ENCODE measurements around the gene TAF1B. TPM values are rescaled to one million over a fixed set of nuclear protein-coding genes. Genes with fewer than 3 reads are reported as not detected.
A peak's percentile ranks its signal among the peaks of the same experiment; 100 is the strongest.

The TAF1B gene
- total RNA-seq, 2 donors from 2014 or later, result 29.8 to 41.1 TPM

DNA sequence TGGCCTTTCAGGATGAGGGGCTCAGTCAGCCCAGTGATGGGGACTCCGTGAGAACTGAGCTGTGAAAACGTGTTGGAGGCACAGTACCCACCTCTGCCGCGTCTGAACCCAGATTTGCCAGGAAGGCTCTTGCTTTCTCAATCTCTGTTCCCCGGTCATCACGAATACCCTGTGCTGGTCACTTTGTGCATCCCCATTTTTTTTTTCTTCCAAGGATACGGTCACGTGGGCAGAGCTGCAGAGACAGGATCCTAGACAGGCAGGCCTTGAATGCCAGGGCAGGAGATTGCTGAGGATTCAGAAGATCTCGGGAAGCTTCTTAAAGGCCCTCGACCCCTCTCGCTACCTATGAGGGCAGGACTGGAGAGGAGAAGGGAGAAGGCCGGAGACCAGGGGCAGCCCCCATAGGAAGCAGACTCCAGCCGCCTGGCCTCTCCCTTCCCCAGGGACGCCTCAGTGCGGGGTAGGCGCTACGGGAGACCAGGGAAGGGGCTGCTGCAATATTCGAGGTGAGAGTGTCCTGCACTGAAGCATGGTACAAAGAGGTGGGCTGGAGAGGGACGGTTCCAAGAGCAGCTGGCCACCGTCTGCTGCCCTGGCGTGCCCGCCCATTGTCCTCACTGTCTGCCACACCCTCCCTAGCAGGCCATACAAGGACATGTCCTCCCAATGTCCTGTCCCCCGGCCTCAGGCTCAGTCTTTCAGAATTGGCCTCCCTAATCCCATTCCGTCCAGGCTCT is 29.0 kb upstream of the TAF1B start:
- ATAC-seq (replicated peaks), result peak; percentile 6
- Mint-ChIP-seq H3K4me3 (peak overlapping the region; percentile 10), H3K27me3 (peaks cover 3% of the 10 kb centered on the region), H3K36me3 (ENCODE audit: low read depth) (no peaks in the 10 kb centered on the region), H3K9me3 (no peaks in the 10 kb centered on the region), H3K27ac (peak overlapping the region; percentile 84), H3K4me1 (peaks cover 4% of the 10 kb centered on the region)

DNA sequence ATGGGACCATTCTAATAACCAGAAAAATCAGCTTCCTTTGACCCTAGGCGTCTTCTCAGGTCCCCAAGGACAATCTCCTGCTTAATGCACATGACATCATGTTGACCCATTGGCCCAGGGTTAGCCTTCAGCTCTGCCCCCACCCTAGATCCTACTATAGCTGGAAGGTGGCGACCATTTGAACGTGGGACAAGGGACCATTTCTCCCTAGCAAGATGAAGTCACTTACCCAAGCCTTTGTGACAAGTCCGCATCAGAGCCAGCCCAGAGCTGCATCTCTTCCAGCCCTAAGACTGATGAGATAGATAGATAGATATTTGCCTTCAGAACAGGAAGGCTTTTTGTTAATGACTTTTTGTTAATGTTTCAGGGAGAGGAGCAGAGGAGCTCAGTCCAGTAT is 28.2 kb upstream of the TAF1B start:
- H3K27ac Mint-ChIP-seq, result no peak overlapping the region
- H3K4me1 Mint-ChIP-seq, result peaks cover 4% of the 10 kb centered on the region
- H3K4me3 Mint-ChIP-seq, result no peak overlapping the region
- no peak for ATAC-seq (replicated peaks)
- H3K27me3 Mint-ChIP-seq, result peaks cover 3% of the 10 kb centered on the region
- H3K9me3 Mint-ChIP-seq, result no peaks in the 10 kb centered on the region
- no peaks in the 10 kb centered on the region for H3K36me3 Mint-ChIP-seq (ENCODE audit: low read depth)

GRCh38 chr2:9815844-9816279 is 27.4 kb upstream of the TAF1B start:
- peaks cover 4% of the 10 kb centered on the region for H3K4me1 Mint-ChIP-seq
- peak overlapping the region; percentile 21 for H3K4me3 Mint-ChIP-seq
- H3K27ac Mint-ChIP-seq, result peak overlapping the region; percentile 75
- H3K27me3 Mint-ChIP-seq, result peaks cover 3% of the 10 kb centered on the region
- H3K36me3 Mint-ChIP-seq (ENCODE audit: low read depth), result no peaks in the 10 kb centered on the region
- no peaks in the 10 kb centered on the region for H3K9me3 Mint-ChIP-seq
- no peak for ATAC-seq (replicated peaks)

DNA sequence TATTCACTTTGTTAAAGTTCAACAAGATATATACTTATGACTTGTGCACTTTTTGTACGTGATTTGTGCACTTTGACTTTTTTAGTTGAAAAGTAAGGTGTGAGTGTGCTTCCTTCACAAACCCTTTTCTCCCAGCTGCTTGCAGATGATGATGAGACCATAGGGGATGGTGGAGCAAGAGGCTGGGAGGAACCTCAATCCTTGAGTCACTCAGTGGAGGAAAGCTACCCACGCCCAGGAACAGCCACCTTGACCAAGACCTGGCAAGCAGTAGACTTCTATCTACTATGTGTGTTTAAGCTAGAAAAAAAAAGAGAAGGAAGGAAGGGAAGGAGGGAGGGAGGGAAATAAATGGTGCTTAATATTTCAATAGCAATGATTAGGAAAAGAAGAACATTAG is 25.2 kb upstream of the TAF1B start:
- Mint-ChIP-seq H3K9me3 (no peaks in the 10 kb centered on the region), H3K27ac (no peak overlapping the region), H3K27me3 (peaks cover 3% of the 10 kb centered on the region), H3K36me3 (ENCODE audit: low read depth) (no peaks in the 10 kb centered on the region), H3K4me1 (peaks cover 4% of the 10 kb centered on the region), H3K4me3 (no peak overlapping the region)
- no peak for ATAC-seq (replicated peaks)

DNA sequence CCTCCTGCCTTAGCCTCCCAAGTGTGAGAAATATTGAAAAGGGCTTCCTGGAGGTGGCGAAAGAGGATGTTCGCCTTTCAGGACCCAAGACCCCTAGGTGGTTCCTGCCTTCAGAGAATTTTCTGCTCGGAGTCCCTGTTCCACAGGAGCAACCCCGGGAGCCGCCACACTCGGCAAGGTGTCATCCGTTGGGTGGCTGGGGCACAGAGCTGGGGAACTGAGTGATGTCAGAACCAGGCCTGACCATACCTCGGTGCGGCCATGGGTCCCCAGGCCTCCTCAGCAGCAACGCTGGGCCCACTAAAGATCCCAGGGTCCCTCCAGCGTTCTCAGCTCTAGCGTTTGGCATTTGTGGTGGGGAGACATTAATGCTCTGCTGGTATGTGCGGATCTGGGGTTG is 23.7 kb upstream of the TAF1B start:
- H3K9me3 Mint-ChIP-seq, result no peaks in the 10 kb centered on the region
- H3K27ac Mint-ChIP-seq, result no peak overlapping the region
- H3K36me3 Mint-ChIP-seq (ENCODE audit: low read depth), result no peaks in the 10 kb centered on the region
- H3K4me3 Mint-ChIP-seq, result no peak overlapping the region
- H3K27me3 Mint-ChIP-seq, result no peaks in the 10 kb centered on the region
- H3K4me1 Mint-ChIP-seq, result peaks cover 4% of the 10 kb centered on the region
- ATAC-seq (replicated peaks), result no peak

GRCh38 chr2:9820020-9820973 is 23.0 kb upstream of the TAF1B start:
- Mint-ChIP-seq H3K27ac (no peak overlapping the region), H3K9me3 (no peaks in the 10 kb centered on the region)

DNA sequence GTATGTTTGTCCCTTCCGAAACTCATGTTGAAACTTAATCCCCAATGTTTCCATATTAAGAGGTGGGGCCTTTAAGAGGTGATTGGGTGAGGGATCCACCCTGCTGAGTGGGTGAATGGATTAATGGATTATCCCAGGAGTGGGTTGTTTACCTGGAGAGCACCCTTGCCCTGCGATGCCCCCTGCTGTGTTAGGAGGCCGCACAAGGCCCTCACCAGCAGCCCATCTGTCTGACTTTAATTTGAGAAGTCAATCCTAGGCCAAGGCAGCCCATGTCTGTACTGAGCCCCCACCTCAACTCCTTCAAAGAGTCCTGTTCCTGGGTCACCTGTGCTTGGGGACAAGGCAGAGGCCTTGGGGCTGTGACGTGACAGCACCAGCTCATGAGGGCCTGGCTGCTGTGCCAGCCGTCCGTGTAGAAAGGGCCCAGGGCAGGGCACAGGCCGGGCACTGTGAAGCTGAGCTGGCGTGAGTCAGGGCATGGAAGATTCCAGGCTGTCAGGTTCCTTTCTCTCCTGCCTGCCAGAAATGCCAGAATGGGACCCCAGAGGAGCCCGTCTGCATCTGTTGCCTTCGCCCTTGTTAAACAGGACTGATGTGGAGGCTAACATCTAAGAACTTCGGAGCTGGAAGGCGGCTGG is 21.3 kb upstream of the TAF1B start:
- Mint-ChIP-seq H3K27ac (no peak overlapping the region), H3K27me3 (no peaks in the 10 kb centered on the region), H3K4me3 (no peak overlapping the region), H3K4me1 (no peaks in the 10 kb centered on the region), H3K36me3 (ENCODE audit: low read depth) (no peaks in the 10 kb centered on the region), H3K9me3 (no peaks in the 10 kb centered on the region)
- no peak for ATAC-seq (replicated peaks)

More at GRCh38 chr2:9820020-9820973, 23.0 kb upstream of the TAF1B start:
- ATAC-seq (replicated peaks), result no peak
- H3K4me1 Mint-ChIP-seq, result peaks cover 4% of the 10 kb centered on the region
- no peaks in the 10 kb centered on the region for H3K27me3 Mint-ChIP-seq
- no peak overlapping the region for H3K4me3 Mint-ChIP-seq
- H3K36me3 Mint-ChIP-seq (ENCODE audit: low read depth), result no peaks in the 10 kb centered on the region

DNA sequence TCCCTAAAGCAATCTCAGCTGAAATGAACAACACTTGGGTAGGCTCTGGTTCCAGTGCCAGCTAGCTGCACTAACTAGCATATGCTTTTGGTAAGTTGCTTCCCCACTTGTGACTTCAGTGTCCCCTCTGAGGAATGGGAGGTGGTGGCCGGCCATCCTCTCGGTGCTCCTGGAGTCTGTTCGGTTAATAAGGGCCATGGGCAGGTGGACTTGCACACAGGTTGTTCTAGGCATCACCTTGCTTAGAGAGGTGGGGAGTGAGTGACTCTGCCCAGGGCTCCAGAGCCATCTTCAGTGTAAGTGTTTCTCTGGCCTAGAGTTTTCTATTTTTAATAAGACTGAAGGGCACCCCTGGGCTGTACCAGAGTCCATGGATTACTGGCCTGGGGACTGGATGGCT is 18.8 kb upstream of the TAF1B start:
- Mint-ChIP-seq H3K9me3 (no peaks in the 10 kb centered on the region), H3K4me3 (no peak overlapping the region), H3K27ac (no peak overlapping the region), H3K27me3 (no peaks in the 10 kb centered on the region), H3K4me1 (no peaks in the 10 kb centered on the region), H3K36me3 (ENCODE audit: low read depth) (no peaks in the 10 kb centered on the region)
- ATAC-seq (replicated peaks), result no peak

DNA sequence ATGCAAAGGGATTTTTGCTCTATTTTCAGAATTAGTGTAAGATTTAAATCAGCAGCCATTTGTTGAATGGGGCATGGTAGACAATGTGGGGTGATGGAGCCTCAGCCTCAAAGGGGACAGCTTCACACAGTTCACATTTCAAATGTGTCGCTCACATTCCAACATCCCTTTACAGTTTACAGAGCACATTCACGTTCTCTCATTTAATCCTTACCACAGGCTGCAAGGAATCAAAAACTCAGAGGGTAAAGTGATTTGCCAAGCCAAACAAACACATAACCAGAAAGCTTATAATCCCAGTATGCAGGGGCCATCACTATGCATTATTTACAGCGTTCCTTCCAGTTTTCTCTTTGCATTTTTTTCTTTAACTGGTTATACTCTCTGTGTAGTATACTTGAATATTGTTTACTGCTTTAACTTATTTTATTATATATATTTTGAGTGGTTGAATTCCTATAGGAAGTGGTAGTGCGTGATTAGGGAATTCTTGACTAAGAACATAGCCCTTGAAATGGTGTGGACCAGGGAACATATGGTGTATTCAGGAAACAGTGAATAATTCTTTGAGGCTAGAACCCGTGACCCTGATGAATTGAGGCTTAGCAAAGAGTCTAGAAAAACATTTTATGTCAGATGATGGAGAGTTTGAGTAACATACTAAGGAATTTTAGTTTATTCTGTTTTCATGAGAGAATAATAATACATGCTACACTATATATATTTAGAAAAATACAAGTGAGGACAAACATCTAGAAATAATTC is 18.1 kb upstream of the TAF1B start:
- no peaks in the 10 kb centered on the region for H3K27me3 Mint-ChIP-seq
- no peaks in the 10 kb centered on the region for H3K36me3 Mint-ChIP-seq (ENCODE audit: low read depth)
- no peak overlapping the region for H3K4me3 Mint-ChIP-seq
- no peak for ATAC-seq (replicated peaks)
- H3K9me3 Mint-ChIP-seq, result no peaks in the 10 kb centered on the region
- H3K4me1 Mint-ChIP-seq, result no peaks in the 10 kb centered on the region
- no peak overlapping the region for H3K27ac Mint-ChIP-seq

- ATAC-seq (replicated peaks), result no peak
- H3K4me3 Mint-ChIP-seq, result no peak overlapping the region
- H3K4me1 Mint-ChIP-seq, result peaks cover 5% of the 10 kb centered on the region
Observed at GRCh38 chr2:9826208-9826607, 17.1 kb upstream of the TAF1B start.

DNA sequence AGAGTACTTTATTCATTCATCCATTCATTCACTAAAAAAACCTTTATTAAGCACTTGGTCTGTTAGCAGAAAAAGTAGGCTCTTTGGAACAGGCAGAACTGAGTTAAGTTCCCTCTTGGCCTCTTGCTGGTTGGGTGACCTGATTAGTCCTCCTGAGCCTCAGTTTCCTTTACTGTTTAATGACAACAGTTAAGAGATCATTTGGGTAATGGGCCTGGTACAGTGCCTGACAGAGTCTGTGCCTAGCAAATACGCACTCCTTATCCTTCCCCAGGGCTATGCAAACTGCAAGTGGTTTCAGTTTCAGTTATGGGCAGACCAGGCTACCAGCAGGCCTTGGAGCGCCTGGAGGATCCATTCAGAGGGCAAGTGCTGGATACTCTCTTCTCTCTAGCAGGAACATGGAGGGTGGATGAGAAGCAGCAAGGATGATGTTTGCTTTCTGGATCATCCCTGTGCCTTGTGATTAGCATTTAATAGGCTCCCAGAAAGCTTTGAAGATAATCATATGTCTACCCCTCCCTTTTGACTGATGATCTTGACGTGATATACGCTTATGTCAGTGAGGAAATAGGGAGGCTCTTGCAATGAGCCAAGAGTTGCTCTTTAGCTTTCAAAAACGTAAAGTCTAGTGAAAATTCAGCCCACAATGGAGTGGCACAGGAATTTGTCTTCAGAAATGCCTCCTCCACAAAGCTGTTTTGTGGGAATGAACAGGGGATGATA is 12.4 kb upstream of the TAF1B start:
- peaks cover 5% of the 10 kb centered on the region for H3K4me1 Mint-ChIP-seq
- peak; percentile 83 for ATAC-seq (replicated peaks)

More at GRCh38 chr2:9826208-9826607, 17.1 kb upstream of the TAF1B start:
- no peaks in the 10 kb centered on the region for H3K9me3 Mint-ChIP-seq
- H3K27ac Mint-ChIP-seq, result no peak overlapping the region
- H3K36me3 Mint-ChIP-seq (ENCODE audit: low read depth), result no peaks in the 10 kb centered on the region
- H3K27me3 Mint-ChIP-seq, result no peaks in the 10 kb centered on the region

GRCh38 chr2:9831670-9832069 is 11.6 kb upstream of the TAF1B start:
- Mint-ChIP-seq H3K27ac (no peak overlapping the region), H3K36me3 (ENCODE audit: low read depth) (no peaks in the 10 kb centered on the region), H3K27me3 (no peaks in the 10 kb centered on the region), H3K4me3 (no peak overlapping the region), H3K9me3 (no peaks in the 10 kb centered on the region), H3K4me1 (peaks cover 5% of the 10 kb centered on the region)
- no peak for ATAC-seq (replicated peaks)

More for the DNA sequence above, 12.4 kb upstream of the TAF1B start:
- no peak overlapping the region for H3K27ac Mint-ChIP-seq
- H3K9me3 Mint-ChIP-seq, result no peaks in the 10 kb centered on the region
- H3K4me3 Mint-ChIP-seq, result no peak overlapping the region
- no peaks in the 10 kb centered on the region for H3K36me3 Mint-ChIP-seq (ENCODE audit: low read depth)
- H3K27me3 Mint-ChIP-seq, result no peaks in the 10 kb centered on the region

DNA sequence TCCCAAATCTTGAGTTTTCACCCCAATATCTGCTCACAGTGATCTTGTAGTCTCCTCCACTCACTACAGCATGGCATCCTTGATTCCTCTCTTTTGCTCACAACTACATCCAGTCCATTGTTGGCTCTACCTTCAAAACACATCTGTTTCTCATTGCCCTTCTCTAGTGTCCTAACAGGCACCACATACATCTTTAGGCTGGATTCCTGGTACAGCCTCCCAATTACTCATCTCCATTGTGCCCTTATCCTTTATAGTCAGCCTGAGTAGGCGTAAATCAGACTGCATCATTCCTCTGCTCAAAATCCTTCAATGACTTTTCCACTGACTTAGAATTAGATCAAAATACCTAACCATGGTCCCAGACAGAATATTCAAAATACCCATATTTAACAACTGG is 10.7 kb upstream of the TAF1B start:
- no peaks in the 10 kb centered on the region for H3K9me3 Mint-ChIP-seq
- H3K27me3 Mint-ChIP-seq, result no peaks in the 10 kb centered on the region
- H3K4me3 Mint-ChIP-seq, result no peak overlapping the region
- no peaks in the 10 kb centered on the region for H3K36me3 Mint-ChIP-seq (ENCODE audit: low read depth)
- peaks cover 5% of the 10 kb centered on the region for H3K4me1 Mint-ChIP-seq
- no peak for ATAC-seq (replicated peaks)
- no peak overlapping the region for H3K27ac Mint-ChIP-seq
